Panc1 (cell line): ENCODE data around the gene NDOR1.

ENCODE experiments used
- CTCF ChIP-seq: fragments of 450-650 bp; IDR thresholded peaks from 2 replicates; pipeline ENCODE4 v1.5.1; 2017; ENCODE audit warnings: mild to moderate bottlenecking
- POLR2AphosphoS5 ChIP-seq: IDR thresholded peaks from 2 replicates; pipeline ENCODE4 v1.6.1; 2012; ENCODE audit warnings: mild to moderate bottlenecking, low read depth, low read length, moderate library complexity
- REST ChIP-seq, 2 experiments: IDR thresholded peaks; 2 replicates each; pipeline ENCODE4 v1.6.1; 2011 to 2012; ENCODE audit warnings: low read depth in 2 of 2, control low read depth in 1 of 2, low read length in 1 of 2, mild to moderate bottlenecking in 1 of 2, moderate library complexity in 1 of 2; ENCODE audit not compliant: insufficient read depth in 1 of 2
- SIN3A ChIP-seq: IDR thresholded peaks from 2 replicates; pipeline ENCODE4 v1.6.1; 2012; ENCODE audit warnings: low read depth, mild to moderate bottlenecking, low read length, moderate library complexity, borderline replicate concordance; ENCODE audit not compliant: insufficient read depth
- TCF7L2 ChIP-seq: IDR thresholded peaks from 2 replicates; pipeline ENCODE4 v1.6.1; 2011; ENCODE audit warnings: mild to moderate bottlenecking, low read depth, low read length, inconsistent platforms

GRCh38 chr9:137191691-137192447, 13.6 kb upstream of the NDOR1 start:
- no peak for TF ChIP-seq CTCF
- no peak for TF ChIP-seq REST (IDR thresholded peaks at IDR 0.05; ENCODE audit: insufficient read depth in 1 of 2, low read depth in 2 of 2, low read length in 1 of 2)
- no peak for TF ChIP-seq SIN3A
- TF ChIP-seq POLR2AphosphoS5, result no peak
- TF ChIP-seq TCF7L2, result no peak
